Esophagus (tissue), 2 donors: ENCODE data around the gene FKTN. TPM values are rescaled to one million over a fixed set of nuclear protein-coding genes. Genes with fewer than 3 reads are reported as not detected.

Source experiments
- H3K27ac ChIP-seq, 2 donors: one replicate each; pipeline ENCODE4 v1.5.1; 2013; ENCODE audit warnings: low read depth in 2 of 2, mild to moderate bottlenecking in 2 of 2, inconsistent platforms in 1 of 2, low read length in 1 of 2, moderate library complexity in 1 of 2
- H3K27me3 ChIP-seq, 2 donors: one replicate each; pipeline ENCODE4 v1.6.1; 2013; ENCODE audit warnings: low read length in 2 of 2, control low read depth in 1 of 2, mild to moderate bottlenecking in 1 of 2; ENCODE audit not compliant: insufficient read depth in 2 of 2, control insufficient read depth in 1 of 2
- H3K36me3 ChIP-seq, 2 donors: one replicate each; pipeline ENCODE4 v1.6.1; 2013; ENCODE audit warnings: low read length in 1 of 2; ENCODE audit not compliant: control insufficient read depth in 2 of 2, insufficient read depth in 2 of 2
- H3K4me1 ChIP-seq, 2 donors: one replicate each; pipeline ENCODE4 v1.6.1; 2013; ENCODE audit warnings: low read length in 1 of 2; ENCODE audit not compliant: control insufficient read depth in 2 of 2, insufficient read depth in 2 of 2
- H3K4me3 ChIP-seq, 2 donors: one replicate each; pipeline ENCODE4 v1.5.1; 2013; ENCODE audit warnings: low read length in 2 of 2, mild to moderate bottlenecking in 2 of 2, low read depth in 1 of 2, moderate library complexity in 1 of 2
- H3K9me3 ChIP-seq, 2 donors: one replicate each; pipeline ENCODE4 v1.6.1; 2013; ENCODE audit warnings: mild to moderate bottlenecking in 2 of 2, low read depth in 1 of 2, low read length in 1 of 2, moderate library complexity in 1 of 2; ENCODE audit not compliant: control insufficient read depth in 2 of 2, insufficient read depth in 1 of 2
- WGBS, 2 donors: extraction: QIAGEN DNeasy Blood & Tissue Kit; methylation state at CpG; one replicate each; pipeline ENCODE4 v1.1.7; 2013; 5-methylcytosine and 5-hydroxymethylcytosine counted together
- polyA plus RNA-seq, 2 donors: library from polyadenylated mRNA; stranded (reverse); fragments of 200-250 nt; gene quantifications; one replicate each; pipeline ENCODE4 v1.2.3, GENCODE V29; 2013
- donor health status: healthy with polysubstance abuse.
- donor health status: Bipolar disorder and iron deficiency.

The FKTN gene
- polyA plus RNA-seq, 2 donors, result 2.4 to 2.7 TPM

GRCh38 chr9:105625088-105625487, 67.2 kb downstream of the FKTN start:
- WGBS, 2 donors, result 70 to 76% methylated on average over 1 of the region's 1 CpG
- H3K27ac ChIP-seq, result no peak overlapping the region
- H3K4me3 ChIP-seq, result no peak overlapping the region
- H3K4me1 ChIP-seq, result no peaks in the 10 kb centered on the region
- no peaks in the 10 kb centered on the region for H3K9me3 ChIP-seq
- no peaks in the 10 kb centered on the region for H3K27me3 ChIP-seq
- no peaks in the 10 kb centered on the region for H3K36me3 ChIP-seq

DNA sequence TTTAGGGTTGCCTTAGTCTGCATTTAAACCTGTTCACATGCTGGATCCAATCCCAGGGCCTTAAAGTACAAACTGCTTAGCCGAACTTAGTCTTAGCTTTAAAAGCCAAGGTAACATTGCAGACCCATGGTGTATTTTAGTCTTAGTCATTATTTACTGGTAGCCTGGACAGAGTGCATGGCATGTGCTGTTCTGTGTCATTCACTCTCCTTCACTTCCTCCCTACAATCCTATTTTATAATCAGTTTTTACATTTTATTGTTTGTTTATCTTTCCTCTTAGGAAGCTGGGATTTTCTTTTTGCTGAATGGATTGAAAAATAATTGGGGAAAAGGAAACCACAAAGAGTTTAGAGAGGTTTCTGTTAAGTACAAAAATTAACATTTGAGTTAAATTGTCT, 74.9 kb downstream of the FKTN start:
- WGBS, 2 donors, result 92 to 95% methylated on average over 1 of the region's 1 CpG

DNA sequence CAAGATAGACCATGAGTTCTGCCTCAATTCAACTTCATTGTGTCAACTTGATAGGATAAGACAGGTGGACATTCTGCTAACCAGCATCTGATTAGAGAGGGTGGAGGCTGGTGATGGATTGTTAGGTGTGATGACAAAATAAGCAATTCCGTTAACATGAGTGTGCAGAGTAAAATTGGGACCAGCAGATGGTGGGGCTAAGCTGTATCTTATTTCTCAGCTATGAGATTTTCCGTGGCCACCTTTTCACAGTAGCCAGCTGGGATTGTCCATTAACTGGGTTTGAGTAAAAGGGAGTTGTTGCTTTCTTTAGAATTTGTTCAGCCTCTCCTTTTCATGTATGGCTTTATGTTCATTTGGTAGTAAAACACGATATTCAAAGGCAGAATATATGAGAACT, 75.5 kb downstream of the FKTN start:
- H3K4me3 ChIP-seq, result no peak overlapping the region
- WGBS, 2 donors, result 81 to 87% methylated on average over 3 of the region's 3 CpGs
- H3K36me3 ChIP-seq, result peaks cover 0 to 5% of the 10 kb centered on the region in 2 donors

More for the DNA sequence above, 74.9 kb downstream of the FKTN start:
- no peaks in the 10 kb centered on the region for H3K9me3 ChIP-seq
- H3K27ac ChIP-seq, result no peak overlapping the region
- no peaks in the 10 kb centered on the region for H3K27me3 ChIP-seq
- H3K4me3 ChIP-seq, result no peak overlapping the region
- peaks cover 0 to 5% of the 10 kb centered on the region in 2 donors for H3K36me3 ChIP-seq
- no peaks in the 10 kb centered on the region for H3K4me1 ChIP-seq

DNA sequence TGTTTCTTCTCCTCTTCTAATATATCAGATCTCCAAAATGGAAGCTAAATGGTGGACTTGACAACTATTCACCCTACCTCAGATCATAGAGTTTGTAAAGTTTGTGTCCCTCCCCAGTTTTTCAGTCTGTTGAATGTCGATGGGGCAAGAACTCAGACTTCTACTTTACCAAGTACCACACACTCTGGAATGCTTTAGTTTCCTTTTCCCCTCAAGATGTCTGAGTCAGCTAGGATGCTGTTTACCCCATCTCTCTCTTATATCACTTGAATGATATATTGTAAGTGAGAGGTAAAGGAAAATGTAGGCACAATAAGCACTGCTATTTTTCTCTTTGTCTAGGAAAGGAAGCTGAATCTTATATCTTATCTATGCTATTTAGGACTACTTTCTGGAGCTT, 78.4 kb downstream of the FKTN start:
- H3K4me1 ChIP-seq, result no peaks in the 10 kb centered on the region
- no peak overlapping the region for H3K4me3 ChIP-seq
- no peaks in the 10 kb centered on the region for H3K9me3 ChIP-seq
- no peaks in the 10 kb centered on the region for H3K27me3 ChIP-seq
- peaks cover 2 to 5% of the 10 kb centered on the region in 2 donors for H3K36me3 ChIP-seq
- 94 to 95% methylated on average over 1 of the region's 1 CpG for WGBS, 2 donors
- no peak overlapping the region for H3K27ac ChIP-seq

More for the DNA sequence above, 75.5 kb downstream of the FKTN start:
- Histone ChIP-seq H3K4me1 (no peaks in the 10 kb centered on the region), H3K9me3 (no peaks in the 10 kb centered on the region), H3K27me3 (no peaks in the 10 kb centered on the region), H3K27ac (no peak overlapping the region)

- H3K36me3 ChIP-seq, result peaks cover 2 to 5% of the 10 kb centered on the region in 2 donors
- H3K4me3 ChIP-seq, result no peak overlapping the region
- H3K27me3 ChIP-seq, result no peaks in the 10 kb centered on the region
- H3K27ac ChIP-seq, result no peak overlapping the region
- no peaks in the 10 kb centered on the region for H3K9me3 ChIP-seq
- H3K4me1 ChIP-seq, result no peaks in the 10 kb centered on the region
- WGBS, 2 donors, result 97 to 98% methylated on average over 4 of the region's 4 CpGs
Measured at GRCh38 chr9:105637787-105638395, 80.0 kb downstream of the FKTN start.

- Histone ChIP-seq H3K27me3 (no peaks in the 10 kb centered on the region), H3K36me3 (peaks cover 2 to 5% of the 10 kb centered on the region in 2 donors), H3K9me3 (no peaks in the 10 kb centered on the region), H3K4me3 (no peak overlapping the region), H3K27ac (no peak overlapping the region), H3K4me1 (no peaks in the 10 kb centered on the region)
Measured at GRCh38 chr9:105639936-105640335, 82.0 kb downstream of the FKTN start.

GRCh38 chr9:105643795-105644194, 85.9 kb downstream of the FKTN start:
- no peaks in the 10 kb centered on the region for H3K9me3 ChIP-seq
- H3K27me3 ChIP-seq, result no peaks in the 10 kb centered on the region
- peaks cover 0 to 2% of the 10 kb centered on the region in 2 donors for H3K36me3 ChIP-seq
- no peak overlapping the region for H3K4me3 ChIP-seq
- H3K4me1 ChIP-seq, result no peaks in the 10 kb centered on the region
- no peak overlapping the region for H3K27ac ChIP-seq

DNA sequence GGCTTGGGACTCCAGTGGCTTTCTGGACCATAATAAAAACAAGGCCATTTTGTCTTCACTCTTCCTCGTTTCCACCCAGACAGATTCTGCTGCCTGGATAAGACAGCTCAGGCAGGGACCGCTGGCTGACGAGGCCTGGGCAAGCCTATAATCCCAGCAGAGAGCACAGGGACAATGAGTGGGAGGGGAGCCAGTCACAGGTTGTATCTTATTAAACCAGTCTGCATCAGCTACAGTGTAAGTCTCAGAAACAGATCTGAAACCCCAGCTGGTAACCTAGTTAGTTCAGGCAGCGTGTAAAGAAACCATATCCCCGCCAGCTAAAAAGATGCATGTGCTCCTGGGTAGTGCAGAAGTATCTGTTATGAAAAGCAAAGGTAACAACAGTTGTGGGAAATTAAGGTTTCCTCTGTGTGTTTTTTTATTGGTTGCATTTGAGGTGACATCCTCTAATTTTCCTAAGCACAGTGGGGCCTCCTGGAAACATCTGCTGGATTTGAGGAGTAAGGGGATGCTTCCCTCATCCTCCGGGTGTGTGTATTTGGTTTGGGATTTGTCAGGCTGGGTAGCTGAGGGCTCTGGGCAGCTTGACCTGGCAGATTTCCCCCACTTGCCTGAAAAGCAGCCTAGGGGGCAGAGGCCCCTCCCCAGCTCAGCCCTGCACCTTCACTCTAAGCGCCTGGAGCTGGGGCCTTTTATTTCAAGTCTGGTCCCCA, 89.1 kb downstream of the FKTN start:
- no peak overlapping the region for H3K4me3 ChIP-seq
- H3K27ac ChIP-seq, result no peak overlapping the region
- H3K9me3 ChIP-seq, result no peaks in the 10 kb centered on the region
- H3K27me3 ChIP-seq, result no peaks in the 10 kb centered on the region
- H3K4me1 ChIP-seq, result no peaks in the 10 kb centered on the region
- 81 to 85% methylated on average over 7 of the region's 7 CpGs for WGBS, 2 donors
- no peaks in the 10 kb centered on the region for H3K36me3 ChIP-seq

DNA sequence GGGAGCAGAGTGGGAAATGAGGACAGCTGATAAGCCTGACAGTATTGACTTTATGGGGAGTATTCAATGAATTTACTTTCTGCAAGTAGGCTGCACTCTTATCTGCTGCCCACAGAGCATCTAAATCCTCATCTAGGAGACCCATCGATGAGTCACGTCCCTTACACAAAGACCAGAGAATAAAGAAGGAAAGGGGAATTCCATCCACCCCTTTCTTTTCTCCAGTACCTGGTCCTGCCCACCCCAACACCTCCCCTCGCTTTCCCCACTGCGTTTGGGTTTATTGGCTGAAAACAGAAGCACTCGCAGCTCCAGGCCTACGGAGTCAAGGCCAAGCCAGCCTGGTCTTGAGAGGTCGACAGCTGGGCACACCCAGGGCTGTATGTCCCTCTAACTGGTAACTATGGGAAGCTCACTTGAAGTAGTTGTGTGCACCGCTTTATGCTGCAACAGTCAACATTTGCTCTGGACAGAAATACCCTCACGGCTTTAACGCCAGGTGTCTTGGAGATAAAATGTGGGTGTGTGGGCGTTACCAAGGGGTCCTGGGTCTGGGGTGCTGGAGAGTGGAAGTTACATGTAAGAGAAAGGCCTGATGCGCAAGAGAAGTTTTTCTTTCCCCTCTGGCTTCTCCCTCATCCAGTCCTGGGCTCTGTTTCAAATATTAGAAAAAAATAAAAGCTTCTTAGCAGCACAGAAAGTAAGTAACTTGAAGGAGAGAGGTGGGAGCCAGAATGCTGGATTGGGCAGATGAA, 89.8 kb downstream of the FKTN start:
- Histone ChIP-seq H3K27me3 (no peaks in the 10 kb centered on the region), H3K27ac (no peak overlapping the region), H3K4me3 (no peak overlapping the region), H3K4me1 (no peaks in the 10 kb centered on the region), H3K36me3 (no peaks in the 10 kb centered on the region), H3K9me3 (no peaks in the 10 kb centered on the region)
- WGBS, 2 donors, result 68 to 71% methylated on average over 12 of the region's 12 CpGs
